Transverse colon (tissue), 3 donors: ENCODE results near the gene MTOR.

Experiments
- CTCF ChIP-seq, 5 experiments: fragments of 200-600 bp in 3 of 5; fragments of 450-650 bp in 2 of 5; sonication (generic) in 3 of 5; IDR thresholded peaks; 1 replicate in 2 of 5; 2 replicates in 3 of 5; pipeline ENCODE4 v1.5.1; 2016 to 2017; ENCODE audit warnings: antibody characterized with exemption in 5 of 5, inconsistent platforms in 3 of 5, mild to moderate bottlenecking in 2 of 5, moderate library complexity in 1 of 5
- EP300 ChIP-seq: sonication (generic); formaldehyde crosslinking; IDR thresholded peaks from one replicate; pipeline ENCODE4 v1.6.1; 2017; ENCODE audit warnings: antibody characterized with exemption, low read depth

GRCh38 chr1:11059155-11059967, 203.0 kb downstream of the MTOR start:
- TF ChIP-seq EP300 = no peak
- no peak for TF ChIP-seq CTCF (IDR thresholded peaks at IDR 0.05)
